AG20443 (cell line): ENCODE data around the gene PEG3.

ENCODE experiments used
- DNase-seq: peaks from one replicate; pipeline ENCODE4 v3.0.0; 2012; ENCODE audit warnings: low spot score, mixed read lengths

The PEG3 gene

DNA sequence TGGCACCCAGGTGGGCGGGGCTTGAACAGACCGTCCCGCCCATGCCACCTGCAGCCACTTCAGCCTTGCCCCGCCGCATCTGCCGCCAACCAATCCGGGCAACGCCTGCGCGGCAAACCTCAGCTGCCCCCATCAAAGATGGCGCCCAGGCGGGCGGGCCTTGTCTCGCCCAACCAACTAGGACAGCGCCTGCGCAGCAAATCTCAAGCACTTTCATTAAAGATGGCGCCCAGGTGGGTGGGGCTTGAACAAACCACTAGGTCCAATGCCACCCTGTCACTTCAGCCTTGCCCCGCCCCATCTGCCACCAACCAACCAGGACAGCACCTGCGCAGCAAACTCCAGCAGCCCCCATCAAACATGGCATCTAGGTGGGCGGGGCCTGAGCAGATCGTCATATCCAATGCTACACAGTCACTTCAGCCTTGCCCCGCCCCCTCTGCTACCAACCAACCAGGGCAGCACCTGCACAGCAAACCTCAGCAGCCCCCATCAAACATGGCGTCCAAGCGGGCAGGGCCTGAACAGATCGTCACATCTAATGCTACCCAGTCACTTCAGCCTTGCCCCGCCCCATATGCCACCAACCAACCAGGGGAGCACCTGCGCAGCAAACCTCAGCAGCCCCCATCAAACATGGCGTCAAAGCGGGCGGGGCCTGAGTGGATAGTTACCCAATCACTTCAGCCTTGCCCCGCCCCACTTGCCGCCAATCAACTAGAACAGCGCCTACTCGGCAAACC lies 1.4 kb downstream of the PEG3 start:
- DNase-seq, result no peak

- DNase-seq, result no peak
Observed at GRCh38 chr19:56838024-56838908, 2.3 kb downstream of the PEG3 start.

DNA sequence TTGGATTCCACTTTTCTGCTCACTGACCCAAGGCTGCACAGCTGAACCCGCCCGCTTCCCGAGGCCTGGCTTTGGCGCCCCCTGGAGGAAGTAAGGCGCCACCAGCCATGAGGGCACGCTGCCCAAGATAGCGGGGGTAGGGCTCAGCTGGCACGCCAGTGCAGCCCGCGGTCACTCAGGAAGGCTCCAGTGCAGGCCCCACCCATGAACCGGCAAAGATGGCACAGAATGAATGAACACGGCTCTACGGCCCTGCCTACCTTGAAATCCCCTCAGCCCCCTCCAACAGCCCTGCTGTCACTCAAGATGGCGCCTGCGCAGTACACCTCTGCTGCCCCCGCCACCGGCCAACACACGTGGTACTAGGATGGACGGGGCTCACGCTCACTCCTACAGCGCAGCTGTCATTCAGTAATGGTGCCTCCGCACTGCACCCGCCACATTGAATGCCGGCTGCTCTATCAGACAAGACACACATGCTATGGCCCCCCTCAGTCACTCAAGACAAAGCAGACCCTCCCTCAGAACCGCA lies 3.0 kb downstream of the PEG3 start:
- DNase-seq, result no peak

- DNase-seq, result no peak
Observed at GRCh38 chr19:56837004-56837403, 3.5 kb downstream of the PEG3 start.

- DNase-seq, result no peak
Observed at GRCh38 chr19:56836059-56836458, 4.5 kb downstream of the PEG3 start.

DNA sequence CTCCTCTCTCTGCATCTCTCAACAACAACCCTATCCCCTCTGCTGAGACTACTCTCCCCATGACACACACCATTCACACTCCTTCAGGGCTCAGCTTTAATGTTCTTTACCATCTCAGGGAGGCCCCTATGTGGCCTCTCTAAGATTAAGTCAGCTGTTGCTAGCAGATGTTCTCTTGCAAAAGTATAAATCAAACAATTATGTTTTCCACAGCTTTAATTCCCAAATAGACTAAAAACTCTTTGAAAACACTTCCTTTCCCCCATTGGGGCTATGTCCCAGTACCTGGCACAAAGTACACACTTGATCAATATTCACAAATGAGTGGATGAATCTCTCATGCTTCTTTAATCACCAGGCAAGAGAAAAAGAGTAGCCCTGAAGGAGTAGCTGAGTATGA lies 5.1 kb downstream of the PEG3 start:
- no peak for DNase-seq

DNA sequence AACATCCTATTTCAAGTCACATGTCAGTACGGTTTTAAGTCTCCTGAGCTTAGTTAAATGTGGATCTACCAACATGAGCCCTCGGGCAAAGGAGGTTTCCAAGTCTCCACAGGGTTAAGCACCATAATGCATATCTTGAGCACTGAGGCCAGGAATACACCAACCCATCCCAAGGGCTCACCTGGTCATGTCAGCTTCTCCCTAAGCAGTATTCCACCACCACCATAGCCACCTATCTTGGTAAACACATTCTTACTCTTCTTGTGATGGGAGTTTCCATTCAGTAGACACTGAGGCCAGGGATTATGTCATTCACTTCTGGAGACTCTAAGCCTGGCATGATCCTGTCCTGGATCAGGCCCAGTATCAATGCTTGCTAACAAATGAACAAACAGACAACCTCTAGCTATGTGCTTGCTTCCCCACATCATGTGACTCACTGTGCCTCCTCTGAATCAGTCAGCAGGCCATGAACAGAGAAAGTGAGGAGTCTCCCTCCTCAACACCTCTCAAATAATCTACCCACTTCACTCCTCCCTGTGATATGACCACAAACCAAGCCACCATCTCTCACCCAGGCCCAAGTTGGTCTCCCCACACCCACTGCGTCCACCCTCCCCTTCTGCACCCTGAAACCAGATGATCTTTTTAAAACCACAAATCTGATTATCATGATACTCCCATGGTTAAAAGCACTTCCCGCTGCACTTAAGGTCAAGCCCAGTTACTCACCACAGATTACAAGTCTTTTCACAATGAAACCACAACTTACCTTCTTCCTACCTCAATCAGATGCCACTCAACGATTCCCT lies 5.8 kb downstream of the PEG3 start:
- DNase-seq, result no peak

GRCh38 chr19:56832352-56832928 lies 8.1 kb downstream of the PEG3 start:
- no peak for DNase-seq

DNA sequence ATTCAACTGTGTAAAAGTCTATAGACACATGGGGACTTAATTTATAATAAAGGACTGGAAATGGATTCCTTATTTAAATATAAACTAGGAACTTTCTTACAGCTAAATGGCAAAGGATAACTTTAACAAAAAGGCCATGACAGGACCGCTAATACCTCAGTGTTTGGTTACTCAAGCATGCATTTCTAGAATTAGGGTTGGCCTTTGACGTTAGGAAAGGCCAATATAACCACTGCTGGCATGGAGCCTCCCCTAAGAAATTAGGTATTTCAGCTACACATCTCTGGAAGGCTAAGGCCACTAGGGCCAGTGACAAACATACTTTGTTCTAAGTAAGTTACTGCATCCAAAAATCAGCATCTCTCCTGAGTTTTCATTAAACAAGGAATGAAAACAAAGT lies 9.3 kb downstream of the PEG3 start:
- no peak for DNase-seq

DNA sequence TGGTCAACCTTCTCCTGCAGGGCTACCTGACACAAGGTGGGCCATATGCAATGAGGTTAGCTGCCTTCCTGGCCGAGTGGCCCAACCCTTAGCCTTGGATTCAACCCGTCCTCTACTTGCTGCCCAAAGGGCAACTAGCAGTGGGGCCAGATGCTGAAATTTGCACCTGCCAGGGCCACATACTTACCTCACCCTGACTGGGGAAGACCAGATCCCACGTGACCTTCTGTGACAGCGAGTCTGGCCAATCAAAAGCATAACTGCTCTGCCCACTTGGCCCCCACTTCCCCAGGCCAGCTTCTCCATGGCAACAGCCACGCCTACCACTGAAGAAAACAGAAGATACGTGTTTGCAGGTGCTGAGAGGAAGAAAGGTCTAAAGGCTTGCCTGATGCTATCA lies 10.9 kb downstream of the PEG3 start:
- DNase-seq, result no peak

GRCh38 chr19:56827708-56828107 lies 12.8 kb downstream of the PEG3 start:
- no peak for DNase-seq

DNA sequence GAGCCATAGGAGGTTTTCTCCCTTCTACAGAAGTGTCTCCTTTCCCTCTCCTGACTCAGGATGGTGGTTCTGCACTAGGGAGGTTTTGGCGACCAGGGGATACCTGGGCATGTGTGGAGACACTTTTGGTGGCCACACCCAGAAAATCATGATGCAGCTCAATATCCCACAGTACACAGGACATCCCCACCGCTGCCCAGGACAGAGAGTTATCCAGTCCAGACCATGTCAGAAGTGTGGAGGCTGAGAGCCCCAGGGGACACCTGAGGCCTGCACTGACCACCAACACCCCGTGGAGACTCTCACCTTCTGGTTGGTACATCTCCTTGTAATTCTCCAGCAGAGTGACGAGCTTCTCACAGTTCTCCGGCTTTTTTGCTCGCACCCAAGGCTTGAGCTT lies 16.6 kb downstream of the PEG3 start:
- DNase-seq, result no peak

DNA sequence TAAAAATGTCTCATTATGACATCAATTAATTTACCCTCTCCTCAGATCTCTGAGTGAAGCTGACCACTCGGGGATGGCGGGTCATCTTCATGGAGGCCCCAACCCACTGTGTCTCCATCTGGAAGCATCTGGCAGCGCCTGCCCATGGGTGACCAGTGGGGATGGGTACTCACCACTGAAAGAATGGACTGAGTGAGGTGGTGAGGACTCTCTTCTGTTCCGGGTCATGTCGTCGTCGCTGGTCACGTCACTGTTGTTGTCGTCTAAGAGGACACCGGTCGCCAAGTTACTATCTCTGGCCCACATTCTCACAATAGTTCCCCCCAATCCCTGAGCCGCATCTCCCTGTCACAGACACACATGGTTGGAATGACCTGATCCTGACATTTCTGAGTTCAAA lies 17.1 kb downstream of the PEG3 start:
- no peak for DNase-seq

- no peak for DNase-seq
Observed at GRCh38 chr19:56822755-56823154, 17.8 kb downstream of the PEG3 start.

DNA sequence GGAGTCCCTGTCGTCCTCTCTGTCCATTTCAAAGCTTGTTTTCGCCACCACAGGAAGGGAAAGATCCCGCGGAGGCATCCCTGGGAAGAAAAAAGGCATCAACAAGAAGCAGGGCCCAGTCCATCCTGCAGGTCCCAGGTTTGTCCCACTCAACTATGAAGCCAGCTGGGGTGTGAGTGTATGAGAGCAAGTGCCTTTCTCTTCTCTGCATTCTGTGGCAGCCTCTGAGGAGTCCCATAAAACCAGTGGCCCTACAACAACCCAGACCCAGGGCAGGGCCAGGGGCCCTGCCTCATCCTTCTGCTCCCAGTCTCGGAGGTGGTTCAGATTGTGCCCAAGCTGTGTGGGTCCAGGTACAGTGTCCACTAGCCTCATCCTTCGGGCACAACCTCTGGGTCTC lies 18.9 kb downstream of the PEG3 start:
- no peak for DNase-seq

GRCh38 chr19:56821209-56821608 lies 19.3 kb downstream of the PEG3 start:
- no peak for DNase-seq

DNA sequence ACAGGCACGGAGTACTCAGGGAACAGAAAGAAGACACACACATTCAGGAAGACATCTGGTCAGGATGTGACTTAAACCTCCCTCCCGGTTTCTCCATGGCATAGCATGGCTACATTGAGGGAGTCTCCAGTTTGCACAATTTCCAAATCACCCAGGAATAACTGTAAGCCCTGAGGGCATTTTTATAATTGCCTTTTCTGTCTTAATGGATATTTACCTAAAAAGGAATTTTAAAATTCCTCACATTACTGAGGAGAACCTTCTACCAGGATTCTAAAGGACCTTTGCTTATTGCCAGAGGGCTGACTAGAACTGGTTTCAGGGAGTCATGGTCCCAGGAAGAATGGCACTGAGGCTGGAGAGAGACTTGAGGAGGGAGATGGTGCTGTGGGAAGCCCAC lies 21.4 kb downstream of the PEG3 start:
- DNase-seq, result no peak

- DNase-seq, result no peak
Observed at GRCh38 chr19:56814656-56815055, 25.9 kb downstream of the PEG3 start.

DNA sequence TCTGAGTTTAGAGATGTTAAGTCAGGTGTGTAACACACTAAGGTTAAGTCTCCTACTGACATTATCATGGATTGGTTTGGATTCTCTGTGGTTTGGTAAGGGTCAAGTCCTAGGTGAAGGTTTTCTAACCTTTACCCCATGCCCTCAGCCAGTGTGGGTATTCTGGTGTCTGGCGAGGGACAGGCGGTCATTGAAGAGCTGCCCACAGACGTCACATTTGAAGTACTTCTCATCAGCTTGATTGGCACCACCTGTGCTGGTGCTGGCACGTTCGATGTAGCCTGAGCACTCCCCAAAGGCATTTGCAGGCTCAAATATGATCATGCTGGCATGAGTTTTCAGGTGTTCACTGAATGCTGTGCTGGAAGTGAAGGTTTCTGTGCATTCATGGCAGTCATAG lies 27.0 kb downstream of the PEG3 start:
- no peak for DNase-seq

DNA sequence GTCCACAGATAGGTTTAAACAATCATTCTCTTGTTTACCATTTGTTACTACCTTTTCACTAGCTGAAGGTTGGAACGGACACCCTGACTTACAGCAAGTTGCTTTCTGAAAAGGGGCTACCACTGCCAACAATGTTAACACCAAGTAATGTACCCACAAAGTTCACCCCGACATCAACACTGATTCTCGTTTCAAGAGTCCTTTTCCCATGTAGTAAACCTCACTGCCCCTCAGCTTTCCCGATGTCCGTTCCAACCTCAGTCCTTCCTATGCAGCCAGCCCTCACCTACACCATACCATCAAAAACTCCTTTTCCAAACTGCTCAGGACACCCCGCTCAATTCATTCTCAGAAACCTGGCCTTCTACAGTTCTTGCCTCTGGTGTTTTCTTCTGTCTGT lies 29.0 kb downstream of the PEG3 start:
- no peak for DNase-seq

DNA sequence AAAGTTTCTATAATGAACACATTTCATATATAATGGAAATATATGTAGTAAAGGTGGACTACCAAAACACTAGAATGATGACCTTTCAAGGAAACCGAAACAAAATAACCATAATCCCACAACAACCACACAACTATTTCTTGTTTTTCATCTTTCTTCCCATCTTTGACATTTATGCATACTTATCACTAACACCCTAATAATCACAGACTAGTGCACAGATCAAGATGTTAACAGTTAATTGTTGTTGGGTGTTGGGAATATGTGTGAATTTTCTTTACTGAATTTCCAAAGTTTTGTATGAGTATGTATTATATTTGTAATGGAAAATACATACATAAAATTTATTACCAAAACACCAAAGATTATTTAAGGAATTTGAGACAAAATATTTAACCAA lies 30.3 kb downstream of the PEG3 start:
- no peak for DNase-seq
